Aorta (tissue), 5 donors: ENCODE results near the gene IQSEC1. TPM values are rescaled to one million over a fixed set of nuclear protein-coding genes. Genes with fewer than 3 reads are reported as not detected.
A peak's percentile ranks its signal among the peaks of the same experiment; 100 is the strongest.

ENCODE experiments used
- ATAC-seq: fragments of 200-7000 bp; cut with Tn5 transposase; one replicate; pipeline ENCODE4 v1.9.1; 2022; ENCODE audit warnings: moderate library complexity; ENCODE audit not compliant: low FRiP score
- DNase-seq, 2 donors: peaks; one replicate each; pipeline ENCODE4 v3.0.0-alpha.2; 2020
- H3K27ac ChIP-seq, 2 donors: one replicate each; pipeline ENCODE4 v1.5.1; 2013; ENCODE audit warnings: low read length in 2 of 2, mild to moderate bottlenecking in 2 of 2, moderate library complexity in 2 of 2, control low read depth in 1 of 2, inconsistent platforms in 1 of 2, low read depth in 1 of 2
- H3K27me3 ChIP-seq, 2 donors: one replicate each; pipeline ENCODE4 v1.6.1; 2013; ENCODE audit warnings: control low read depth in 1 of 2, low read length in 1 of 2, mild to moderate bottlenecking in 1 of 2, moderate library complexity in 1 of 2; ENCODE audit not compliant: insufficient read depth in 2 of 2, control insufficient read depth in 1 of 2
- H3K36me3 ChIP-seq, 2 donors: one replicate each; pipeline ENCODE4 v1.6.1; 2013; ENCODE audit warnings: control low read depth in 1 of 2, low read length in 1 of 2, mild to moderate bottlenecking in 1 of 2; ENCODE audit not compliant: insufficient read depth in 2 of 2, control insufficient read depth in 1 of 2
- H3K4me1 ChIP-seq, 2 donors: one replicate each; pipeline ENCODE4 v1.6.1; 2013; ENCODE audit warnings: low read length in 2 of 2, control low read depth in 1 of 2, mild to moderate bottlenecking in 1 of 2, moderate library complexity in 1 of 2; ENCODE audit not compliant: insufficient read depth in 2 of 2, control insufficient read depth in 1 of 2
- H3K4me3 ChIP-seq, 2 donors: one replicate each; pipeline ENCODE4 v1.5.1; 2013; ENCODE audit warnings: low read length in 2 of 2, control low read depth in 1 of 2, mild to moderate bottlenecking in 1 of 2
- H3K9me3 ChIP-seq: one replicate; pipeline ENCODE4 v1.6.1; 2013; ENCODE audit warnings: mild to moderate bottlenecking, low read length; ENCODE audit not compliant: control insufficient read depth
- WGBS, 2 donors: extraction: QIAGEN DNeasy Blood & Tissue Kit; methylation state at CpG; one replicate each; pipeline ENCODE4 v1.1.7; 2013; 5-methylcytosine and 5-hydroxymethylcytosine counted together
- intact Hi-C, 2 donors: fragments of 100-400 bp; cut with DNase I; formaldehyde crosslinking; loops; one replicate each; pipeline versions ENCODE4 v1.14.2 to v1.15.0; 2022
- polyA plus RNA-seq, 2 donors: library from polyadenylated mRNA; stranded (reverse); fragments of 200-250 nt; gene quantifications; one replicate each; pipeline ENCODE4 v1.2.3, GENCODE V29; 2013
- total RNA-seq, 2 donors: library from RNA; stranded (reverse); fragmentation: NEBNext Ultra II Directional; extraction: Animal tissue kit (Norgen Biotek cat#: 25700); gene quantifications; one replicate each; pipeline ENCODE4 v1.2.1, GENCODE V29; 2021
- donor health status: healthy with polysubstance abuse.
- donor health status: Bipolar disorder and iron deficiency.
- donor health status: DM: no; HTN: no; CAD: no.
- donor health status: DM: no; HTN: no; CAD: no.
- donor health status: DM: yes; HTN: yes; CAD: no.

The IQSEC1 gene
- total and polyA plus RNA-seq, 4 donors = 12.6 to 84.7 (median 49.9) TPM

DNA sequence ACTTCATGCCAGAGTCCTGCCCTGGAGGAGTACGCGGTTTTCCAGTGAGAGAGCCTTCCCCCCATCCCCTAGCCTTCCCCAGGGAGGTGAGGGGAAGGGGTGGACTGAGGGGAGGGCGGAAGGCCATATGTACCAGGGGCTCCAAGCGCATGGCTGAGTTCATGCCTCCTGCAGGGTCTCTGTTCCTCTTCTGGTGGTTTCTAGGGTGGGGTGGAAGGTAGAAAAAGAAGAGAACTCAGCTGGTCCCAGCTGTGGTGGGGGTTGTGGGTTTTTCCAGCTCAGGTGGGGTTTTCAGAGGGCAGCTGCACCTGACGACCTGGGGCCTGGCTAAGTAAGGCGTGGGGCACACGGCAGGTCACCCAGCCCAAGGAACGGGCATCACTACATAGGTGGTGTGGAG is 10.7 kb upstream of the IQSEC1 start:
- ATAC-seq (no peak), DNase-seq (no peak)
- Histone ChIP-seq H3K4me1 (no peaks in the 10 kb centered on the region), H3K36me3 (no peaks in the 10 kb centered on the region), H3K9me3 (no peaks in the 10 kb centered on the region), H3K27me3 (no peaks in the 10 kb centered on the region), H3K27ac (no peak overlapping the region), H3K4me3 (no peak overlapping the region)
- 89% methylated on average over 8 of the region's 8 CpGs for WGBS, 2 donors
- intact Hi-C loops = no loop called here

DNA sequence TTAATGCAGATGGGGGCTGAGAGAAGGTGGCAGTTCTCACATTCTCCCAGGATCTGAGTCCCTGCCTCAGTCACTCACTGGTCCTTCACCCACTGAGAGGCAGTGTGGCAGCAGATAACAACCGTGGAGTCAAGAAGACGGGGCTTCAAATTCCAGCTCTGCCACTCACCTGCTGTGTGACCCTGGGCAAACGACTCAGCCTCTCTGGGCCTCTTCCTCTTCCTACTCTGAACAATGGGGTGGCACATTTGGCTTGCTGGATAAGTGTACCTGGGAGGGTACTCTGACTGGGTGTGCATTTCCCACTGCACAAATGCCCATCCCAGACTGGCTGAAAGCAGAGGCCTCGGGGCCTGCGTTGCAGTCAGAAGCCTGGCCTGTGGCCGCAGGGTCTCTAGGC is 10.0 kb upstream of the IQSEC1 start:
- no peak overlapping the region for H3K4me3 ChIP-seq
- H3K9me3 ChIP-seq = no peaks in the 10 kb centered on the region
- H3K36me3 ChIP-seq = no peaks in the 10 kb centered on the region
- no peak for ATAC-seq
- 92% methylated on average over 6 of the region's 6 CpGs for WGBS, 2 donors
- intact Hi-C loops = no loop called here
- no peaks in the 10 kb centered on the region for H3K4me1 ChIP-seq
- no peaks in the 10 kb centered on the region for H3K27me3 ChIP-seq
- no peak overlapping the region for H3K27ac ChIP-seq
- DNase-seq = no peak

DNA sequence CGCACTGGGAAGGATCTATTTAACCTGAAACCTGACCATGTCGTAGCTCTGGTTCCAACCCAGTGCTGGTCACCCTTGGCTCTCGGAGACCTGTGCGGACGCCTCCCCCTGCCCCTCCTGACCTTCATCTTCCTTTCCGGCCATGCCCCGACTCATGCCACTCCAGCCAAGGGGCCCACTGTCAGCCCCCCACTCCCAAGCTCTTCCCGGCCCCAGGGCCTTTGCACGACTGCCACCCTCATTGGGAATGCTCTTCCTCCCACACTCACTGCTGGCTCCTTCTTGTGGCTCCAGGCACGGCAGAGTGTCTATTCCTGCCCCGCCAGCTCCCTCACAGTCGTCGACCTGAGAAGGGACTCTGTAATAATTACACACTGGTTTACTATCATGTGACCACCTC is 9.4 kb upstream of the IQSEC1 start:
- intact Hi-C loops = no loop called here
- no peaks in the 10 kb centered on the region for H3K36me3 ChIP-seq
- no peaks in the 10 kb centered on the region for H3K9me3 ChIP-seq
- ATAC-seq (no peak), DNase-seq (no peak)
- H3K4me3 ChIP-seq = no peak overlapping the region
- WGBS, 2 donors = 95% methylated on average over 13 of the region's 13 CpGs
- no peaks in the 10 kb centered on the region for H3K4me1 ChIP-seq
- no peaks in the 10 kb centered on the region for H3K27me3 ChIP-seq
- no peak overlapping the region for H3K27ac ChIP-seq

DNA sequence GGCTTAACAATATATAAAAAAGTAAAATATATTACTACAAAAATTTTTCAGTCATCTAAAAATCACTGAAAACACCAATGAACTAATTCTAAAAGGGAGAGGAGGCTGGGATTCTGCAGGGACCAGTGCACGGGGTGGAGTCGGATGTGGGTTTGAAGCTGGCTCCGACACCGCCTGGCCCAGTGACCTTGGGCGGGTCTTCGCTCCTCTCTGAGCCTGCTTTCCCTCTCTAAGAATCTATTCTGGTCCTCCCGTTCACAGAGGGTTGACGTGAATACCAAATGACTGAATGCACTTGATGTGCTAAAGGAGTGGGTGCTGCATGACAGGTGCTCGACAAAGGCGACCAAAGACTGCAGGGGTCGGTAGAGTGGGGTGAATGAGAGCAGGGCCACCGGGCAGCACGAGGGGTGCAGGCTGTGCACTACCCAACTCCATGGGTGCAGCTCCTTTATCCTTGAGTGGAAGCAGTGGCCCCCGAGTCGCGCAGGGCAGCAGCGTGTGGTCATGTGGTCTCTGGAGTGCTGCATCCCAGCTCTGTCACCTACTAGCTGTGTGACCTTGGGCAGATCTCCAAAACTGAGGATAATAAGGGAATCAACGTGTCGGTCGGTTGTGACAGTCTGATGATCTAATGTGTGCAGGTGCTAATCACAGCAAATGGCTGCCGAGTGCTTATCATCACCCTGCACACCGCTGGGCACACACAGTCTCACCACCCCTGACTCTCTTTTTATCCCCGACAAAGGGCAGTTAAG is 8.6 kb upstream of the IQSEC1 start:
- Histone ChIP-seq H3K9me3 (no peaks in the 10 kb centered on the region), H3K27ac (no peak overlapping the region), H3K36me3 (no peaks in the 10 kb centered on the region), H3K27me3 (no peaks in the 10 kb centered on the region), H3K4me3 (no peak overlapping the region), H3K4me1 (no peaks in the 10 kb centered on the region)
- 90 to 92% methylated on average over 23 of the region's 23 CpGs for WGBS, 2 donors
- intact Hi-C loops = no loop called here
- DNase-seq (no peak), ATAC-seq (no peak)

DNA sequence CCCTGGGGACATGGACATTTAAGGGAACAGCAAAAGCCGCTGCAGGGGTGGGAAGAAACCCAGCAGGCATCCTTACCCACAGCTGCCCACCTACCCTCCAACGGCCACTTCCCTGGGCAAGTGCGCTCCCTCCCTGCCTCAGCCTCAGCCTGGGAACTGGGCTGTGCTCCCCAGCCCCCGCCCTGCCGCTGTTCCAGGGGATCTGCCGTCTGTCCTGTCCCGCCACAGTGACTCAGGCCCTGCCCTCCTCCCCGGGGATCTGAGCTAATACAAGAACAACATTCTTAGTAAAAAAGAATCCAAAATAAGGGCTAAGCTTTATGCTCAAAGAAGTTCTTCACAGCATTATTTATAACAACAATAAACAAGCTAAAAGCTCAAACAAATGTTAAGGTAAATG is 7.4 kb upstream of the IQSEC1 start:
- DNase-seq (peak; percentile 88 to 94), ATAC-seq (peak; percentile 73)
- intact Hi-C loops = no loop called here
- Histone ChIP-seq H3K27me3 (no peaks in the 10 kb centered on the region), H3K4me3 (no peak overlapping the region), H3K36me3 (no peaks in the 10 kb centered on the region), H3K4me1 (no peaks in the 10 kb centered on the region), H3K27ac (no peak overlapping the region), H3K9me3 (no peaks in the 10 kb centered on the region)
- WGBS, 2 donors = 4 to 8% methylated on average over 5 to 8 of the region's 8 CpGs

DNA sequence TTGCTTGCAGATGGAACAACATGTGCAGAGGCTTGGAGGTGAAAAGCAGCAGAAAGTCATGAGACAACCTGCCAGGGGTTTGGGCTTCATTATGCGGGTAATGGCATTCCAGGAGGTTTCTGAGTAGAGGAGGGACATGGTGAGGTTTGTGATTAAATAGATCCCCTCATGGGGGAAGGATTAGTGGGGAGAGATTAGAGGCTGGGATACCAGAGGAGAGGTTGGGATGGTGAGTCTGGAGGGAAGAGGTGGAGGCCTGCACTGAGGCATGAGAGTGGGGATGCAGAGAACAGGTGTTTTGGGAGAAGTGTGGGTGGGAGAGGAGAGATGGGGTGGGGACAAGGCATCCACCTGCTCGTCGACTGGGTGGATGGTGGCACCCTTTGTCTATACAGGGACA is 6.8 kb upstream of the IQSEC1 start:
- no peak for ATAC-seq
- Histone ChIP-seq H3K27ac (no peak overlapping the region), H3K27me3 (no peaks in the 10 kb centered on the region), H3K4me3 (no peak overlapping the region), H3K36me3 (no peaks in the 10 kb centered on the region), H3K9me3 (no peaks in the 10 kb centered on the region), H3K4me1 (no peaks in the 10 kb centered on the region)
- DNase-seq = no peak
- intact Hi-C loops = no loop called here
- 83 to 92% methylated on average over 3 of the region's 3 CpGs for WGBS, 2 donors

DNA sequence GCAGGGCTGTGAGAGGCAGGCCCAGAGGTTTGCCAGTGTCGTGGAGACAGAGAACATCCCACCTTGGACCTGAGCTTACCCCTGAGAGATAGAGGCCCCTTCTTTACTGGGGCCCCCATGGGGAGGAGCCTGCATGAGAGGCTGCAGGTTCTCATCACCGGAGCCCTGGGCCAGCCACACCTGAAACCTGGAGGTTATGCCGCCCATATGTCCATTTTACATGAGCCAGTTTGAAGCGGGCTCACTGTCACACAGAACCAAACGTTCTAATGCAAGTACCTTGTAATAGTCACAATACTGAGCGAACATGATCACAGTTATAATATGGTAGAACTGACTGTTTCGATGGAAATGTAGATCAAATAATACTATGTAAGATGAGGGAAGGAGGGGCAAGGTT is 6.3 kb upstream of the IQSEC1 start:
- no peaks in the 10 kb centered on the region for H3K27me3 ChIP-seq
- intact Hi-C loops = loop anchor here in 1 of 2 donors (5.0 kb wide), 1 partner anchor 57 kb away; no protein-coding TSS in a partner anchor
- no peaks in the 10 kb centered on the region for H3K4me1 ChIP-seq
- no peaks in the 10 kb centered on the region for H3K9me3 ChIP-seq
- 85 to 86% methylated on average over 7 of the region's 7 CpGs for WGBS, 2 donors
- ATAC-seq = no peak
- H3K4me3 ChIP-seq = no peak overlapping the region
- H3K36me3 ChIP-seq = no peaks in the 10 kb centered on the region
- no peak for DNase-seq
- no peak overlapping the region for H3K27ac ChIP-seq

DNA sequence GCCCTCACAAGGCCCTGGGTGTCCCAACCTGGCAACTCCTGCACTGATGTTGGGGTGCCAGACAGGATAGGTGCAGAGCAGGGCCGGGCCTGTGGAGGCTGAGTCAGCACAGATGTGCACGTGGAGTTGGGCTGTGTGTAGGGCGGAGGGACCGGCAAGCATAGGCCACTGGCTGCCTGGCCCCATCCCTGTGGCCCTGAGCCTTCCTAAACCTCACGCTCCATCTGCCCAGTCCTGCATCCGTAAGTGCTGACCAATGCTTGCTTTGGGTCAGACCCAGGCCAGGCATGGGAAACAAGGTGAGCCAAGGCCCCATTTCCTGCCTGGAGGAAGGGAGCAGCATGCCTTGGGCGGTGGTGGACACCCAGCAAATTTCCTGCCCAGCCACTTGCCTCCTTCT is 5.8 kb upstream of the IQSEC1 start:
- 39 to 44% methylated on average over 7 of the region's 7 CpGs for WGBS, 2 donors

DNA sequence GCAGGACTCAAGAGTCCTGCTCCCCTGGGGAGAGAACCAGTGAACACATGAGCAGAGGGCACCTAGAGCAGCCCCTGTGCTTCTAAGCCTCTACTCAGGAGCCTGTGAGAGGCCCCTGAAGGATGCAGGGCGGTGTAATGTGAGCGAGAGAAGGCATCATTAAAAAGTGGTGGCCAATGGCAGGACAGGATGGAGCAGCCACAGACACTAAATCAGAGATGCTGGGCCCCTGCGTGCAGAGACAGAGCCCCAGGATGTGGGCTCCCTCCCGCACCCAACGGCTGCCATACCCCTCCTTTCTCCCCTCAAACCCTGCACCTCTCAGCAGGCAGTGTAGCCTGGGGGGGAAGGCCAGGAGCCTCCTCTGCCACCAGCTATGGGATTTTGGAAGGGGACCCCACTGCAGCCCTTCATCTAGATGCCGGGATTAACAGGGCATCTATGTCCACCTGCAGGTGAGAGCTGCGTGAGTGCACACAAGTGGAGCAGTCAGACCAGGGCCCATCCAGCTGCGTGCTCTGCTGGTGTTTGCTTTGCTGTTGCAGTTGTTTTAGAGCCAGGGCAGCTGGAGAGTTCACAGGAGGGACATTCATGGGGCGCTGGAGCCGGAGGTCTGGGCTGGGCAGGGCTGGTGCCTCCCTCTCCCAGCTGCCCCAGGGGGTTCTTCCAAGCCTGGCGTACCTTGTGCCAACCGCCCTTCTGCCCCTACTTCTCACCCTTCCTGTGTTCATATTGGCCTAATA is 5.1 kb upstream of the IQSEC1 start:
- Histone ChIP-seq H3K4me3 (no peak overlapping the region), H3K36me3 (no peaks in the 10 kb centered on the region), H3K27ac (no peak overlapping the region), H3K27me3 (no peaks in the 10 kb centered on the region), H3K9me3 (no peaks in the 10 kb centered on the region), H3K4me1 (no peaks in the 10 kb centered on the region)
- no peak for DNase-seq
- ATAC-seq = no peak
- 48 to 51% methylated on average over 12 of the region's 12 CpGs for WGBS, 2 donors
- intact Hi-C loops = loop anchor here in 1 of 2 donors (5.0 kb wide), 1 partner anchor 56 kb away; no protein-coding TSS in a partner anchor

More for the DNA sequence above, 5.8 kb upstream of the IQSEC1 start:
- intact Hi-C loops = loop anchor here in 1 of 2 donors (5.0 kb wide), 1 partner anchor 57 kb away; no protein-coding TSS in a partner anchor
- ATAC-seq (no peak), DNase-seq (no peak)
- H3K27me3 ChIP-seq = no peaks in the 10 kb centered on the region
- H3K4me3 ChIP-seq = no peak overlapping the region
- no peak overlapping the region for H3K27ac ChIP-seq
- H3K9me3 ChIP-seq = no peaks in the 10 kb centered on the region
- no peaks in the 10 kb centered on the region for H3K36me3 ChIP-seq
- no peaks in the 10 kb centered on the region for H3K4me1 ChIP-seq
